H1 (cell line): ENCODE data around the gene TRIM47. TPM values are rescaled to one million over a fixed set of nuclear protein-coding genes. Genes with fewer than 3 reads are reported as not detected.
"Not testable (repeated sequence)": the region's sequence is repeated elsewhere in the genome, so short reads cannot be mapped to it uniquely, and the experiment has no call there.

ENCODE experiments used
- CTCF ChIA-PET: fragments of 300-600 bp; sonication (Branson Sonifier 250); formaldehyde crosslinking; loops from one replicate; lab custom pipeline; 2021; ENCODE audit not compliant: partially characterized antibody; lab: Charles Lee
- POLR2A ChIA-PET: fragments of 300-600 bp; sonication (Branson Sonifier 250); formaldehyde crosslinking; loops from one replicate; lab custom pipeline; 2021; ENCODE audit warnings: inconsistent platforms; ENCODE audit not compliant: partially characterized antibody; lab: Charles Lee
- DNase-seq, 2 experiments: peaks; one replicate each; pipeline versions ENCODE4 v3.0.0 to v3.0.0-alpha.2; 2010 to 2022; ENCODE audit warnings: low spot score in 2 of 2, low read depth in 1 of 2, mixed read lengths in 1 of 2
- FAIRE-seq: peaks from 2 replicates; lab custom pipeline; 2011; peaks lifted over from hg19 to GRCh38; lab: Jason Lieb, UNC
- H2AFZ ChIP-seq: 2 replicates; pipeline ENCODE4 v1.8.1; 2012; ENCODE audit warnings: low read length, inconsistent platforms
- H2AK5ac ChIP-seq: 2 replicates; pipeline ENCODE4 v1.6.1; 2013; ENCODE audit warnings: low read depth, low read length
- H2BK120ac ChIP-seq: replicated peaks from 2 replicates; pipeline ENCODE3; 2013; ENCODE audit warnings: low read depth, low read length, inconsistent platforms
- H2BK12ac ChIP-seq: 2 replicates; pipeline ENCODE4 v1.6.1; 2013; ENCODE audit warnings: low read depth, low read length
- H2BK15ac ChIP-seq: 2 replicates; pipeline ENCODE4 v1.6.1; 2013; ENCODE audit warnings: low read length
- H2BK20ac ChIP-seq: 2 replicates; pipeline ENCODE4 v1.6.1; 2013; ENCODE audit warnings: low read length
- H2BK5ac ChIP-seq: 2 replicates; pipeline ENCODE4 v1.6.1; 2013; ENCODE audit warnings: low read depth, low read length
- H3K14ac ChIP-seq: 2 replicates; pipeline ENCODE4 v1.6.1; 2013; ENCODE audit warnings: inconsistent platforms; ENCODE audit not compliant: insufficient read length
- H3K18ac ChIP-seq: 2 replicates; pipeline ENCODE4 v1.6.1; 2013; ENCODE audit warnings: low read length; ENCODE audit errors: extremely low read depth
- H3K23ac ChIP-seq: 2 replicates; pipeline ENCODE4 v1.6.1; 2013; ENCODE audit warnings: inconsistent platforms; ENCODE audit not compliant: insufficient read length
- H3K23me2 ChIP-seq: 2 replicates; pipeline ENCODE4 v1.6.1; 2013; ENCODE audit warnings: low read depth, low read length
- H3K27ac ChIP-seq: 2 replicates; pipeline ENCODE4 v1.6.1; 2011; ENCODE audit warnings: low read depth, low read length, inconsistent platforms
- H3K27me3 ChIP-seq, 4 experiments: replicated peaks in 1 of 4; 1 replicate in 1 of 4; 2 replicates in 3 of 4; pipeline versions ENCODE4 v1.6.1 to v1.8.1; 2011 to 2013; ENCODE audit warnings: low read length in 3 of 4, mild to moderate bottlenecking in 3 of 4, inconsistent platforms in 2 of 4, mixed read lengths in 2 of 4, moderate library complexity in 1 of 4; ENCODE audit not compliant: control insufficient read depth in 3 of 4, insufficient read depth in 3 of 4; ENCODE audit errors: extremely low read depth in 1 of 4
- H3K36me3 ChIP-seq, 4 experiments: 2 replicates each; pipeline versions ENCODE4 v1.6.1 to v1.8.1; 2011 to 2013; ENCODE audit warnings: mild to moderate bottlenecking in 4 of 4, low read length in 3 of 4, moderate library complexity in 2 of 4, control low read depth in 1 of 4, inconsistent platforms in 1 of 4; ENCODE audit not compliant: insufficient read depth in 4 of 4, control insufficient read depth in 2 of 4
- H3K4ac ChIP-seq: replicated peaks from 2 replicates; pipeline ENCODE3; 2013; ENCODE audit warnings: low read length, low read depth, mixed read lengths, inconsistent platforms; ENCODE audit not compliant: insufficient read length
- H3K4me1 ChIP-seq, 4 experiments: replicated peaks in 1 of 4; 1 replicate in 1 of 4; 2 replicates in 3 of 4; pipeline versions ENCODE4 v1.6.1 to v1.8.1; 2011 to 2013; ENCODE audit warnings: low read length in 3 of 4, inconsistent platforms in 2 of 4, mixed read lengths in 1 of 4; ENCODE audit not compliant: insufficient read depth in 4 of 4, control insufficient read depth in 3 of 4
- H3K4me2 ChIP-seq, 2 experiments: 2 replicates each; pipeline versions ENCODE4 v1.6.1 to v1.8.1; 2011 to 2013; ENCODE audit warnings: low read depth in 2 of 2, low read length in 2 of 2, control low read depth in 1 of 2, inconsistent platforms in 1 of 2, mild to moderate bottlenecking in 1 of 2; ENCODE audit not compliant: insufficient read depth in 1 of 2
- H3K4me3 ChIP-seq, 4 experiments: fragments of 200-600, 300-600 bp in 1 of 4; sonication (generic), shearing (Covaris generic), sonication (Bioruptor Twin) in 1 of 4; 2 replicates each; pipeline versions ENCODE4 v1.5.1 to v1.8.1; 2011 to 2016; ENCODE audit warnings: low read length in 4 of 4, low read depth in 3 of 4, control low read depth in 2 of 4, inconsistent platforms in 2 of 4, mild to moderate bottlenecking in 2 of 4, mixed read lengths in 1 of 4, moderate library complexity in 1 of 4; ENCODE audit not compliant: insufficient read depth in 2 of 4; ENCODE audit errors: extremely low read depth in 1 of 4
- H3K56ac ChIP-seq: replicated peaks from 2 replicates; pipeline ENCODE3; 2013; ENCODE audit warnings: low read depth, mild to moderate bottlenecking, mixed read lengths, low read length, inconsistent platforms; ENCODE audit not compliant: insufficient read length
- H3K79me1 ChIP-seq: 2 replicates; pipeline ENCODE4 v1.6.1; 2013; ENCODE audit warnings: low read depth, low read length, control low read depth
- H3K79me2 ChIP-seq, 2 experiments: 2 replicates each; pipeline versions ENCODE4 v1.6.1 to v1.8.1; 2012 to 2013; ENCODE audit warnings: low read length in 2 of 2, mild to moderate bottlenecking in 2 of 2, inconsistent platforms in 1 of 2; ENCODE audit not compliant: insufficient read depth in 2 of 2, control insufficient read depth in 1 of 2
- H3K9ac ChIP-seq, 4 experiments: replicated peaks in 1 of 4; 1 replicate in 1 of 4; 2 replicates in 3 of 4; pipeline versions ENCODE4 v1.6.1 to v1.8.1; 2011 to 2013; ENCODE audit warnings: low read depth in 3 of 4, low read length in 3 of 4, control low read depth in 2 of 4, mild to moderate bottlenecking in 2 of 4, moderate library complexity in 2 of 4, inconsistent platforms in 1 of 4; ENCODE audit errors: extremely low read depth in 1 of 4
- H3K9me3 ChIP-seq, 2 experiments: 2 replicates each; pipeline versions ENCODE4 v1.6.1 to v1.8.1; 2012 to 2013; ENCODE audit warnings: mild to moderate bottlenecking in 2 of 2, moderate library complexity in 2 of 2, control low read depth in 1 of 2, inconsistent platforms in 1 of 2, low read depth in 1 of 2, low read length in 1 of 2, mixed read lengths in 1 of 2; ENCODE audit not compliant: insufficient read depth in 2 of 2
- H4K20me1 ChIP-seq, 2 experiments: replicated peaks in 1 of 2; 2 replicates each; pipeline versions ENCODE3 to v1.8.1; 2011 to 2013; ENCODE audit warnings: inconsistent platforms in 2 of 2, low read length in 2 of 2, mild to moderate bottlenecking in 1 of 2; ENCODE audit not compliant: insufficient read depth in 2 of 2, control insufficient read depth in 1 of 2
- H4K5ac ChIP-seq: 2 replicates; pipeline ENCODE4 v1.6.1; 2013; ENCODE audit warnings: low read length, low read depth, mixed read lengths, inconsistent platforms; ENCODE audit not compliant: insufficient read length
- H4K8ac ChIP-seq: 2 replicates; pipeline ENCODE4 v1.8.0; 2013; ENCODE audit warnings: mild to moderate bottlenecking, moderate library complexity, low read length, inconsistent platforms; ENCODE audit not compliant: insufficient read depth; ENCODE audit errors: extremely low read depth
- H4K91ac ChIP-seq: replicated peaks from 2 replicates; pipeline ENCODE3; 2013; ENCODE audit warnings: low read length, mixed read lengths, inconsistent platforms; ENCODE audit not compliant: insufficient read length
- WGBS, 2 experiments: shearing (Covaris generic) in 1 of 2; methylation state at CpG; one replicate each; pipeline versions ENCODE4 v1.1.6 to v1.1.7; 2013 to 2015; ENCODE audit warnings: low lambda C conversion rate in 2 of 2, mixed read lengths in 2 of 2, inconsistent platforms in 1 of 2, low coverage in 1 of 2, missing lambda C conversion rate in 1 of 2; ENCODE audit not compliant: insufficient replicate concordance in 2 of 2, insufficient coverage in 1 of 2, insufficient read length in 1 of 2; ENCODE audit errors: extremely low coverage in 1 of 2, missing lambda C conversion rate in 1 of 2; 5-methylcytosine and 5-hydroxymethylcytosine counted together
- polyA plus RNA-seq, 7 experiments: library from polyadenylated mRNA; depleted of rRNA in 3 of 7; stranded (reverse) in 5 of 7; unstranded in 2 of 7; fragments of >200 nt in 5 of 7; fragments of 200-250 nt in 2 of 7; gene quantifications; 1 replicate in 5 of 7; 2 replicates in 1 of 7; 4 replicates in 1 of 7; pipeline versions ENCODE4 v1.2.1 to v1.2.3, GENCODE V29; 2011 to 2013; ENCODE audit warnings: missing spikeins in 2 of 7, mixed read lengths in 2 of 7
- total RNA-seq: library from RNA; stranded (reverse); fragmentation: NEBNext Ultra II Directional; extraction: Animal tissue kit (Norgen Biotek cat#: 25700); gene quantifications from 2 replicates; pipeline ENCODE4 v1.2.1, GENCODE V29; 2021

The TRIM47 gene
- total and polyA plus RNA-seq, 2 of the 8 experiments (the other 6 are each of a cell fraction or from before 2014, with no cell fraction given), result 6.3 to 6.4 TPM

DNA sequence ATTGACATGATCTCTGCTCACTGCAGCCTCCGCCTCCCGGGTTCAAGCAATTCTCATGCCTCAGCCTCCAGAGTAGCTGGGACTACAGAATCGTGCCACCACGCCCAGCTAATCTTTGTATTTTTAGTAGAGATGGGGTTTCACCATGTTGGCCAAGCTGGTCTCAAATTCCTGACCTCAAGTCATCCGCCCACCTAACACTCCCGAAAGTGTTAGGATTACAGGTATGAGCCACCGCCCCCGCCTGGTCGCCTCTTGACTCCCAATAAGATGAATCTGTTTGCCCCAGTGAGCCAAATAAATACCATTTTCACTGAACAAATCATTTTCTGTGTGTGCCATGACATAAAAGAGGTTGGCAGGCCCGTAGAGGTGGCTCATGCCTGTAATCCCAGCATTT is 19.0 kb downstream of the TRIM47 start:
- FAIRE-seq, H4K91ac ChIP-seq: not testable (repeated sequence)
- CTCF ChIA-PET, result interaction anchor here (4.7 to 27.2 kb wide), 4 partner anchors 12 to 36 kb away, joined by 34 to 563 read pairs (median 160); partner anchors contain the start of genes TRIM47, TRIM65 and UNC13D

More for the DNA sequence above, 19.0 kb downstream of the TRIM47 start:
- H3K18ac ChIP-seq, H3K27ac ChIP-seq, H4K8ac ChIP-seq, H2BK120ac ChIP-seq, H2AK5ac ChIP-seq, H3K9ac ChIP-seq, H3K27me3 ChIP-seq, H3K36me3 ChIP-seq, H2BK5ac ChIP-seq, H4K20me1 ChIP-seq, H2BK20ac ChIP-seq, H2BK12ac ChIP-seq, H3K4me2 ChIP-seq, H3K4me1 ChIP-seq, H3K56ac ChIP-seq, H3K23ac ChIP-seq, DNase-seq, H2AFZ ChIP-seq, H3K79me1 ChIP-seq, H3K9me3 ChIP-seq, H3K4me3 ChIP-seq, H3K79me2 ChIP-seq, H3K4ac ChIP-seq, H3K23me2 ChIP-seq, H2BK15ac ChIP-seq, H4K5ac ChIP-seq, H3K14ac ChIP-seq: not testable (repeated sequence)
- 89% methylated on average over 8 of the region's 10 CpGs; no CpG with 5 or more reads in 1 of the 2 experiments for WGBS, 2 experiments
- POLR2A ChIA-PET, result interaction anchor here (0.5 to 1.7 kb wide), 4 partner anchors 10 to 875 kb away, joined by 3 to 4 read pairs (median 3); a partner anchor contains a TSS
